Peyer's patch (tissue), 4 donors: ENCODE results near the gene CERKL. TPM values are rescaled to one million over a fixed set of nuclear protein-coding genes. Genes with fewer than 3 reads are reported as not detected.

Experiments
- DNase-seq, 3 donors: peaks; one replicate each; pipeline ENCODE4 v3.0.0-alpha.2; 2017 to 2019
- H3K27ac ChIP-seq, 4 donors: fragments of 200-600 bp; sonication (generic); one replicate each; pipeline ENCODE4 v1.5.1; 2016 to 2019
- H3K27me3 ChIP-seq, 2 donors: fragments of 200-600 bp; sonication (generic); one replicate each; pipeline ENCODE4 v1.5.1; 2019
- H3K36me3 ChIP-seq, 3 donors: fragments of 200-600 bp; sonication (generic); one replicate each; pipeline ENCODE4 v1.5.1; 2016 to 2019
- H3K4me1 ChIP-seq, 4 donors: fragments of 200-600 bp; sonication (generic); one replicate each; pipeline ENCODE4 v1.5.1; 2016 to 2019
- H3K4me3 ChIP-seq, 4 donors: fragments of 200-600 bp; sonication (generic); 1 replicate in 3 of 4; 2 replicates in 1 of 4; pipeline ENCODE4 v1.5.1; 2016 to 2019; ENCODE audit warnings: mild to moderate bottlenecking in 1 of 4
- H3K9me3 ChIP-seq, 4 donors: fragments of 200-600 bp; sonication (generic); one replicate each; pipeline ENCODE4 v1.5.1; 2016 to 2019; ENCODE audit warnings: mild to moderate bottlenecking in 1 of 4
- POLR2A ChIP-seq, 2 donors: fragments of 450-650 bp; IDR thresholded peaks; one replicate each; pipeline ENCODE4 v1.5.1; 2017; ENCODE audit warnings: antibody characterized with exemption in 2 of 2, mild to moderate bottlenecking in 2 of 2, moderate library complexity in 2 of 2
- total RNA-seq, 4 donors: library from RNA; depleted of rRNA; stranded (reverse); fragments of >200 nt; gene quantifications; one replicate each; pipeline ENCODE4 v1.1.0, GENCODE V29; 2016
- TF ChIP-seq, protein P1 (sequence below), 6 experiments: fragments of 450-650 bp in 4 of 6; fragments of 200-600 bp in 2 of 6; sonication (generic) in 1 of 6; IDR thresholded peaks; one replicate each; pipeline ENCODE4 v1.5.1; 2017 to 2019; ENCODE audit warnings: antibody characterized with exemption in 6 of 6, mild to moderate bottlenecking in 3 of 6, moderate library complexity in 1 of 6

CERKL gene
- total RNA-seq, 4 donors from 2014 or later: 1.6 to 5.0 (median 1.7) TPM; not detected in 1

DNA sequence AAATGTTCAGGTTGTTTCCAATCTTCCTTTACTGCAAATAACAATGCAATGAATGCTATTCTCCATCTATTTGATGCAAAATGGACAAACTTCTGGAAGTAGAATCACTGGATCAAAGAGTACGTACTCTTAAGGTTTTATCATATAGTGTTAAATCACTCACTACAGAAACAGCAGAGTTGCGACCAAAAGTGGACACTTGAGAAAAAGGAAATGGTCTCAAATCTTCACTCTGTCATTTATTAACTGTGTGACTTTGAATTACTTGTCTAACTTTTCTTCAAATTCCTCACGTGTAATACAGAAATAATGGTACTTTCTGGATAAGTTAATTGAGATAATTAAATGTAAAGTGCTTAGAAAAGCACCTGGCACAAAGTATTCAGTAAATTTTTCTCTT lies 78.1 kb downstream of the CERKL start:
- Histone ChIP-seq H3K9me3 (no peaks in the 10 kb centered on the region), H3K27ac (no peak overlapping the region), H3K4me3 (no peak overlapping the region), H3K27me3 (no peaks in the 10 kb centered on the region), H3K4me1 (peaks cover 0 to 13% (median 0%) of the 10 kb centered on the region in 4 donors), H3K36me3 (no peaks in the 10 kb centered on the region)
- no peak for DNase-seq
- TF ChIP-seq POLR2A (IDR thresholded peaks at IDR 0.05): no peak
- TF ChIP-seq, protein P1, sequence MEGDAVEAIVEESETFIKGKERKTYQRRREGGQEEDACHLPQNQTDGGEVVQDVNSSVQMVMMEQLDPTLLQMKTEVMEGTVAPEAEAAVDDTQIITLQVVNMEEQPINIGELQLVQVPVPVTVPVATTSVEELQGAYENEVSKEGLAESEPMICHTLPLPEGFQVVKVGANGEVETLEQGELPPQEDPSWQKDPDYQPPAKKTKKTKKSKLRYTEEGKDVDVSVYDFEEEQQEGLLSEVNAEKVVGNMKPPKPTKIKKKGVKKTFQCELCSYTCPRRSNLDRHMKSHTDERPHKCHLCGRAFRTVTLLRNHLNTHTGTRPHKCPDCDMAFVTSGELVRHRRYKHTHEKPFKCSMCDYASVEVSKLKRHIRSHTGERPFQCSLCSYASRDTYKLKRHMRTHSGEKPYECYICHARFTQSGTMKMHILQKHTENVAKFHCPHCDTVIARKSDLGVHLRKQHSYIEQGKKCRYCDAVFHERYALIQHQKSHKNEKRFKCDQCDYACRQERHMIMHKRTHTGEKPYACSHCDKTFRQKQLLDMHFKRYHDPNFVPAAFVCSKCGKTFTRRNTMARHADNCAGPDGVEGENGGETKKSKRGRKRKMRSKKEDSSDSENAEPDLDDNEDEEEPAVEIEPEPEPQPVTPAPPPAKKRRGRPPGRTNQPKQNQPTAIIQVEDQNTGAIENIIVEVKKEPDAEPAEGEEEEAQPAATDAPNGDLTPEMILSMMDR (IDR thresholded peaks at IDR 0.05): no peak

DNA sequence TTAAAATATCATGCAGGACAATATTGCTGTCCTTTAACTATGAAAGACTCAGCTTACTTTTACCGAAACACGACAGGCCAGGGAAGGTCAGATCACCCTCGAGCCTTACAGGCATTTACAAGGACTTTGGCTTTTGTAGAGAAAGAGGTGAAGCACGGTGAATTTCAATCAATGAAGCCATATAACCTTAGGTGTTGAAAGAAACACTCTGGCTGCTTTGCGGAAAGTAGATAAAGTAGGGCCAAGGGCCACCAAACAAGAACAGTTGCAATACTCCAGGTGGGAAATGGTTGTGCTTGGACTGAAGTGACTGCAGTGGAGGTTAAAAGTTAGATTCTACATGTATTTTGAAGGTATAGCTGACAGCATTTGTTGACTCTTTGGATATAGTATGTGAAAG lies 80.5 kb downstream of the CERKL start:
- Histone ChIP-seq H3K4me3 (no peak overlapping the region), H3K4me1 (peaks cover 0 to 13% (median 0%) of the 10 kb centered on the region in 4 donors), H3K36me3 (no peaks in the 10 kb centered on the region), H3K27ac (no peak overlapping the region), H3K27me3 (no peaks in the 10 kb centered on the region), H3K9me3 (no peaks in the 10 kb centered on the region)
- TF ChIP-seq POLR2A (IDR thresholded peaks at IDR 0.05): no peak
- TF ChIP-seq, protein P1 (IDR thresholded peaks at IDR 0.05): no peak
- no peak for DNase-seq

DNA sequence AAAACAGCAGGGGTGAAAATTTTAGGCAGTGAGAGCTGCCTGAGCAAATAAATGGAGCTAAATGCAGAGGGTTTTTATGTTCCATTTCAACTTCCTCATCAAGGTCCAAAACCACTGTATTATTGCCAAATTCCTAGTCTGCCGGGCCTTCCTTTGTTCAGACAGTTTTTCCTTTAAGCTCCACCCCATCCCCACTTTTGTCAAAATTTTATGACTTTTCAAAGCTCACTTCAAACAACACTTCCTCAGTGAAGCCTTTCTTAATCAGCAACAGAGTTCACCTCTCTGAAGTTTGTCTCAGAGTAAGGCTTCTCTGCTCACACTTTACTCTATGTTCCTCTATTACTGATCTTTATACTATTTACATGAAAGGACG lies 81.3 kb downstream of the CERKL start:
- H3K4me1 ChIP-seq: peaks cover 0 to 13% (median 0%) of the 10 kb centered on the region in 4 donors
- H3K36me3 ChIP-seq: no peaks in the 10 kb centered on the region
- H3K27ac ChIP-seq: peak overlapping the region in 1 of 4 donors; percentile 48
- TF ChIP-seq, protein P1 (IDR thresholded peaks at IDR 0.05): no peak
- TF ChIP-seq POLR2A (IDR thresholded peaks at IDR 0.05): no peak
- no peaks in the 10 kb centered on the region for H3K9me3 ChIP-seq
- H3K4me3 ChIP-seq: no peak overlapping the region
- DNase-seq: no peak
- no peaks in the 10 kb centered on the region for H3K27me3 ChIP-seq

DNA sequence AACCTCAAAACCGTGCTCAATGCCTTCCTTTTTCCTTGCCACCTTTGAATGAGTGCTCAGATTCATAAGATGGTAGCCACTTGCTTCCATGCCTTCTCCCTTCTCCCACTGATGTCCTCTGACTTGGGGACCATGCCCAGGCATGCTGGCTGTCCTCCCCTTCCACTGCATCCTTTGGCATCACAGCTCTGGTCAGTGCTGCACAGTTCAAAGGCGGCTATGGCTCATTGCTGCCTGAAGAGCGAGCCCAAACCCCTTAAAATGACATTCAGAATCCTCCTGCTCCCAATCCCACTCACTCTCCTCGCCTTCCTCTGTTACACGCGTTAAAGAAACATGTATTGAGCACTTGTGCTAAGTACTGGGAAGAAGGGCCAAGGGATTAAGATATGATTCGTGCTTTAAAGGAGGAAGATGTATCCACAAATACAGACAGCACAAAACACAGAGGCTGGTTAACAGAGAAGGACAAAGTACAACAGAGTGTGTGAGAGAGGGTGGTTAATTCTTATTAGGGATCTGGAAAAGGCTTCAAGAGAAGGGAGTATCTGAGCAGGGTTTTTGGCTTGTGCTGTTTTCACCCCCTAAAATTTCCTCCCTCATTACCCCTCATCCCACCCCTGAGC lies 81.8 kb downstream of the CERKL start:
- no peak for TF ChIP-seq POLR2A (IDR thresholded peaks at IDR 0.05)
- TF ChIP-seq, protein P1 (IDR thresholded peaks at IDR 0.05): no peak
- Histone ChIP-seq H3K27me3 (no peaks in the 10 kb centered on the region), H3K4me1 (peaks cover 0 to 13% (median 0%) of the 10 kb centered on the region in 4 donors), H3K4me3 (no peak overlapping the region), H3K27ac (peak overlapping the region in 1 of 4 donors; percentile 48), H3K9me3 (no peaks in the 10 kb centered on the region), H3K36me3 (no peaks in the 10 kb centered on the region)
- no peak for DNase-seq

DNA sequence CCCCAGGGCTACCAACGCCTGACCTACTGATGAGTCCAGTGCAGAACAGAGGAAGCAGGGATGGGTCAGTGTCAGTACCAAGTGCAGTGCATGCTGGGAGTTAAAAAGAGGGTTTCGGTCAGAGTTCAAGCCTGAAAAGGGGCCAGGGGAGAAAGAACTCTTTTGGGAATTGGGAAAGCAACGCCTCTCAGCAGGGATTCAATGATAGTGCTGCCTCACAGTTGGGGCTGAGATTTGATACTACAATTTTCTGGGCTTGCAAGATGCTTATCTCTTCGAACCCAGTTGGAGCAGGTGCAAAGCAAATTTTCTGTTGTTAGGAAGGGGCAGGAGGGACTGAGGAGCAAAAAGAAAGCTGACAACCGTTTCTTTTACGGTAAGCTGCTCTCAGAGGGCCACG lies 82.6 kb downstream of the CERKL start:
- Histone ChIP-seq H3K4me1 (peaks cover 0 to 13% (median 0%) of the 10 kb centered on the region in 4 donors), H3K9me3 (no peaks in the 10 kb centered on the region), H3K36me3 (no peaks in the 10 kb centered on the region), H3K4me3 (no peak overlapping the region), H3K27me3 (no peaks in the 10 kb centered on the region), H3K27ac (no peak overlapping the region)
- DNase-seq: no peak
- no peak for TF ChIP-seq POLR2A (IDR thresholded peaks at IDR 0.05)
- TF ChIP-seq, protein P1 (IDR thresholded peaks at IDR 0.05): no peak
